ENCODE results near the gene CDC25B. TPM values are rescaled to one million over a fixed set of nuclear protein-coding genes. Genes with fewer than 3 reads are reported as not detected.

CDC25B gene
- total and polyA plus RNA-seq, 2 of the 13 experiments (the other 11 are each of a cell fraction or from before 2014, with no cell fraction given): 14.5 to 19.4 TPM

DNA sequence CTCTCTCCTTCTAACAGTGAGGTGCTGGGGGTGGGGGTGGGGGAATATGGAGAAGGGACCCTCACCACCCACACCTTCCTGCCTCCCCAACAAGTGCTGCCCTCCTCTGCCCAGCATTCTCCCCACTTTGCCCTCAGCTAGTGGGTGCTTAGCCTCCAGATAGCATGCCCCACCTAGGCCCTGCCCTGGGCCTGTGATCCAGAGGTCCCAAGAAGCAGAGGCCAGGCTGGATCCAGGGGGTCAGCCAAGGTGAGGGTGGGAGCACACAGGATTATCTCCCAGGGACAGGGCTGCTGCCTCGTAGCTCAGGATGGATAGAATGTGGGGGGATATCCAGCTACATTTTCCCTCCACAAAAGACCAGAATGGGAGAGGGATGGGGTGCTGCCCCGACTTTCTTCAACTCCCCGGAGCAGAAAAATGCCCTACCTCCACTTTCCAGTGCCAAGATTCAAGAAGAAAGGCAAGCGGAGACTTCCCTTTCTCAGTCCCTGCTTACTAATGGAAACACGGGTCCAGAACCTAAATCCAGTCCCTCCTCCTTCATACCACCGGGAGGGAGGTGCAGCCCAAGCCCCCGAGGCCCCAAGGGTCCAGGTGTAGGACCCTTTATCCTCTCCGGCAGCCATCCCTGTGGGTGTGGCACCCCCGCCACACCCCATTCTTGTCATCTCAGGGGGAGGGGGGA, 29.5 kb upstream of the CDC25B start (continued):
- TF ChIP-seq ZNF44 (CRISPR knock-in tag; IDR thresholded peaks at IDR 0.05) (no peak), ZNF225 (CRISPR knock-in tag; IDR thresholded peaks at IDR 0.05) (0 out of 2 replicates have a peak, but pooled peaks have one; percentile 30)

DNA sequence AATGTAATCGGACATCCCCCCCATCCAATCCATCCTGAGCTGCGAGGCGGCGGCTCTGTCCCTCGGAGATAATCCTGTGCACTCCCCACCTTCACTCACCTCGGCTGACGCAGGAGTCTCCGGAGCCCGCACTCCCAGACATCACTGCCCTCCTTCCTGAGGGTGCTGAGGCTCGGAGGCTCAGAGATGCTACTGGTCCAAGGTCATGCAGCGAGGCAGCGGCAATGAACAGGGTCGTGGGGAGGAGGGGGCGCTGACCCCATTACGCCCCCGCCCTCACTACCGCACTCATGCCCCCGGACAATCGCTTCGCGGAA, 29.0 kb upstream of the CDC25B start:
- Histone ChIP-seq H3K4me3 (replicated peaks in 1 of 3; ENCODE audit: insufficient read depth in 1 of 3, low read depth in 2 of 3, low read length in 3 of 3) (peak overlapping the region; percentile 72 to 93 (median 89)), H3K9ac (ENCODE audit: insufficient read depth, low read depth, low read length) (peak overlapping the region; percentile 81), H3K79me2 (ENCODE audit: insufficient read depth, low read length) (peaks cover 22% of the 10 kb centered on the region), H3K9me3 (ENCODE audit: low read length) (no peaks in the 10 kb centered on the region), H2AFZ (ENCODE audit: low read length) (no peak overlapping the region), H3K36me3 (replicated peaks in 1 of 2; ENCODE audit: control insufficient read depth in 1 of 2, insufficient read depth in 2 of 2, low read length in 2 of 2) (no peaks in the 10 kb centered on the region), H4K20me1 (ENCODE audit: insufficient read depth, low read length) (no peaks in the 10 kb centered on the region), H3K4me1 (ENCODE audit: insufficient read depth, low read length) (peaks cover 69% of the 10 kb centered on the region), H3K4me2 (ENCODE audit: low read depth, low read length) (peak overlapping the region; percentile 97), H3K27ac (ENCODE audit: extremely low read length, insufficient read depth, low read length) (peak overlapping the region; percentile 39), H3K27me3 (ENCODE audit: control insufficient read depth in 1 of 2, insufficient read depth in 2 of 2, low read length in 2 of 2) (no peaks in the 10 kb centered on the region)
- ATAC-seq (peak; percentile 10; the same call in 2 of the 3 replicates), DNase-seq (ENCODE audit: low spot score) (no peak), FAIRE-seq (no peak)
- 3% methylated on average over 16 of the region's 21 CpGs for WGBS (ENCODE audit: low lambda C conversion rate)
- in situ Hi-C loops (cut with HindIII; ENCODE audit: extremely low pct_ligation_motif_present, low pct_unique_long_range_greater_than_20kb) (no loop called here), intact Hi-C loops (cut with micrococcal nuclease; ENCODE audit: unreplicated experiment) (no loop called here)
- BruUV-seq (replicated peaks): TSS peak; percentile 50
- ChIA-PET POLR2A (interaction anchor here (0.8 to 3.4 kb wide), 11 partner anchors 11 to 369 kb away, joined by 3 to 74 read pairs (median 7); partner anchors contain the start of genes AP5S1, CDC25B, CENPB and MAVS), CTCF (ENCODE audit: low intra/inter-chr PET ratio, low total read pairs) (no interaction called here)
- TF ChIP-seq KLF9 (CRISPR knock-in tag; IDR thresholded peaks at IDR 0.05; ENCODE audit: low read depth): no peak
- TF ChIP-seq ATRX (CRISPR knock-in tag; IDR thresholded peaks at IDR 0.05; ENCODE audit: borderline replicate concordance): no peak
- TF ChIP-seq, protein P1, sequence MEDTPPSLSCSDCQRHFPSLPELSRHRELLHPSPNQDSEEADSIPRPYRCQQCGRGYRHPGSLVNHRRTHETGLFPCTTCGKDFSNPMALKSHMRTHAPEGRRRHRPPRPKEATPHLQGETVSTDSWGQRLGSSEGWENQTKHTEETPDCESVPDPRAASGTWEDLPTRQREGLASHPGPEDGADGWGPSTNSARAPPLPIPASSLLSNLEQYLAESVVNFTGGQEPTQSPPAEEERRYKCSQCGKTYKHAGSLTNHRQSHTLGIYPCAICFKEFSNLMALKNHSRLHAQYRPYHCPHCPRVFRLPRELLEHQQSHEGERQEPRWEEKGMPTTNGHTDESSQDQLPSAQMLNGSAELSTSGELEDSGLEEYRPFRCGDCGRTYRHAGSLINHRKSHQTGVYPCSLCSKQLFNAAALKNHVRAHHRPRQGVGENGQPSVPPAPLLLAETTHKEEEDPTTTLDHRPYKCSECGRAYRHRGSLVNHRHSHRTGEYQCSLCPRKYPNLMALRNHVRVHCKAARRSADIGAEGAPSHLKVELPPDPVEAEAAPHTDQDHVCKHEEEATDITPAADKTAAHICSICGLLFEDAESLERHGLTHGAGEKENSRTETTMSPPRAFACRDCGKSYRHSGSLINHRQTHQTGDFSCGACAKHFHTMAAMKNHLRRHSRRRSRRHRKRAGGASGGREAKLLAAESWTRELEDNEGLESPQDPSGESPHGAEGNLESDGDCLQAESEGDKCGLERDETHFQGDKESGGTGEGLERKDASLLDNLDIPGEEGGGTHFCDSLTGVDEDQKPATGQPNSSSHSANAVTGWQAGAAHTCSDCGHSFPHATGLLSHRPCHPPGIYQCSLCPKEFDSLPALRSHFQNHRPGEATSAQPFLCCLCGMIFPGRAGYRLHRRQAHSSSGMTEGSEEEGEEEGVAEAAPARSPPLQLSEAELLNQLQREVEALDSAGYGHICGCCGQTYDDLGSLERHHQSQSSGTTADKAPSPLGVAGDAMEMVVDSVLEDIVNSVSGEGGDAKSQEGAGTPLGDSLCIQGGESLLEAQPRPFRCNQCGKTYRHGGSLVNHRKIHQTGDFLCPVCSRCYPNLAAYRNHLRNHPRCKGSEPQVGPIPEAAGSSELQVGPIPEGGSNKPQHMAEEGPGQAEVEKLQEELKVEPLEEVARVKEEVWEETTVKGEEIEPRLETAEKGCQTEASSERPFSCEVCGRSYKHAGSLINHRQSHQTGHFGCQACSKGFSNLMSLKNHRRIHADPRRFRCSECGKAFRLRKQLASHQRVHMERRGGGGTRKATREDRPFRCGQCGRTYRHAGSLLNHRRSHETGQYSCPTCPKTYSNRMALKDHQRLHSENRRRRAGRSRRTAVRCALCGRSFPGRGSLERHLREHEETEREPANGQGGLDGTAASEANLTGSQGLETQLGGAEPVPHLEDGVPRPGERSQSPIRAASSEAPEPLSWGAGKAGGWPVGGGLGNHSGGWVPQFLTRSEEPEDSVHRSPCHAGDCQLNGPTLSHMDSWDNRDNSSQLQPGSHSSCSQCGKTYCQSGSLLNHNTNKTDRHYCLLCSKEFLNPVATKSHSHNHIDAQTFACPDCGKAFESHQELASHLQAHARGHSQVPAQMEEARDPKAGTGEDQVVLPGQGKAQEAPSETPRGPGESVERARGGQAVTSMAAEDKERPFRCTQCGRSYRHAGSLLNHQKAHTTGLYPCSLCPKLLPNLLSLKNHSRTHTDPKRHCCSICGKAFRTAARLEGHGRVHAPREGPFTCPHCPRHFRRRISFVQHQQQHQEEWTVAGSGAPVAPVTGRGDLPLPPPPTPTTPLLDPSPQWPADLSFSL (CRISPR knock-in tag; IDR thresholded peaks at IDR 0.05): 0 out of 2 replicates have a peak, but pooled peaks have one; percentile 12
- TF ChIP-seq, protein P2, sequence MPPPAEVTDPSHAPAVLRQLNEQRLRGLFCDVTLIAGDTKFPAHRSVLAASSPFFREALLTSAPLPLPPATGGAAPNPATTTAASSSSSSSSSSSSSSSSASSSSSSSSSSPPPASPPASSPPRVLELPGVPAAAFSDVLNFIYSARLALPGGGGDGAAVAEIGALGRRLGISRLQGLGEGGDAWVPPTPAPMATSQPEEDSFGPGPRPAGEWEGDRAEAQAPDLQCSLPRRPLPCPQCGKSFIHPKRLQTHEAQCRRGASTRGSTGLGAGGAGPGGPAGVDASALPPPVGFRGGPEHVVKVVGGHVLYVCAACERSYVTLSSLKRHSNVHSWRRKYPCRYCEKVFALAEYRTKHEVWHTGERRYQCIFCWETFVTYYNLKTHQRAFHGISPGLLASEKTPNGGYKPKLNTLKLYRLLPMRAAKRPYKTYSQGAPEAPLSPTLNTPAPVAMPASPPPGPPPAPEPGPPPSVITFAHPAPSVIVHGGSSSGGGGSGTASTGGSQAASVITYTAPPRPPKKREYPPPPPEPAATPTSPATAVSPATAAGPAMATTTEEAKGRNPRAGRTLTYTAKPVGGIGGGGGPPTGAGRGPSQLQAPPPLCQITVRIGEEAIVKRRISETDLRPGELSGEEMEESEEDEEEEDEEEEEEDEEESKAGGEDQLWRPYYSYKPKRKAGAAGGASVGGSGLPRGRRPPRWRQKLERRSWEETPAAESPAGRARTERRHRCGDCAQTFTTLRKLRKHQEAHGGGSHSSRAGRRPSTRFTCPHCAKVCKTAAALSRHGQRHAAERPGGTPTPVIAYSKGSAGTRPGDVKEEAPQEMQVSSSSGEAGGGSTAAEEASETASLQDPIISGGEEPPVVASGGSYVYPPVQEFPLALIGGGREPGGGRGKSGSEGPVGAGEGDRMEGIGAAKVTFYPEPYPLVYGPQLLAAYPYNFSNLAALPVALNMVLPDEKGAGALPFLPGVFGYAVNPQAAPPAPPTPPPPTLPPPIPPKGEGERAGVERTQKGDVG (CRISPR knock-in tag; IDR thresholded peaks at IDR 0.05; ENCODE audit: borderline replicate concordance): 0 out of 2 replicates have a peak, but pooled peaks have one; percentile 17
- TF ChIP-seq, protein P3, sequence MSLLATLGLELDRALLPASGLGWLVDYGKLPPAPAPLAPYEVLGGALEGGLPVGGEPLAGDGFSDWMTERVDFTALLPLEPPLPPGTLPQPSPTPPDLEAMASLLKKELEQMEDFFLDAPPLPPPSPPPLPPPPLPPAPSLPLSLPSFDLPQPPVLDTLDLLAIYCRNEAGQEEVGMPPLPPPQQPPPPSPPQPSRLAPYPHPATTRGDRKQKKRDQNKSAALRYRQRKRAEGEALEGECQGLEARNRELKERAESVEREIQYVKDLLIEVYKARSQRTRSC (CRISPR knock-in tag; IDR thresholded peaks at IDR 0.05; ENCODE audit: low read depth): 0 out of 2 replicates have a peak, but pooled peaks have one; percentile 6
- TF ChIP-seq AGO1 (IDR thresholded peaks at IDR 0.05; ENCODE audit: low read depth, low read length, poor library complexity, severe bottlenecking): peak; percentile 16
- peak; percentile 80; the same call in 1 of the 2 replicates for TF ChIP-seq ZNF354B (CRISPR knock-in tag; IDR thresholded peaks at IDR 0.05)

All from HepG2 (cell line).